Measurements from ENCODE around the gene ZNF468.
"Not testable (repeated sequence)": the region's sequence is repeated elsewhere in the genome, so short reads cannot be mapped to it uniquely, and the experiment has no call there.

The ZNF468 gene

DNA sequence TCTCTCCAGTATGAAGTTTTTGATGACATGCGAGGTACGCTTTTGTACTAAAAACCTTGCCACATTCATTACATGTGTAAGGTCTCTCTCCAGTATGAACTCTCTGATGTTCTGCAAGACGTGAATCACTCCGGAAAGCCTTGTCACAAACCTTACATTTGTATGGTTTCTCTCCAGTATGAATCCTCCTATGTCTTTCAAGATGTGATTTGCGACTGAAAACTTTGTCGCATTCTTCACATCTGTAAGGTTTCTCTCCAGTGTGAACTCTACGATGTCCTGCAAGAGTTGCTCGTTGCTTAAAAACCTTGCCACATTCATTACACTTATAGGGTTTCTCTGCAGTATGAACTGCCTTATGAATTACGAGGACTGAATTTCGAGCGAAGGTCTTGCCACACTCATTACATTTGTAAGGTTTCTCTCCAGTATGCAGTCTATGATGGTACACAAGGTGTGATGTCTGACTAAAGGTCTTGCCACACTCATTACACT is 23.5 kb upstream of the ZNF468 start:
- no peak overlapping the region for H3K9ac ChIP-seq (ENCODE audit: low read length)
- H3K36me3 ChIP-seq (ENCODE audit: insufficient read depth, low read length) = peaks cover 59% of the 10 kb centered on the region
- no peaks in the 10 kb centered on the region for H3K4me1 ChIP-seq (ENCODE audit: insufficient read depth, low read length)
- H3K27ac ChIP-seq (ENCODE audit: low read depth, low read length) = no peak overlapping the region
- no peaks in the 10 kb centered on the region for H3K27me3 ChIP-seq (ENCODE audit: control insufficient read depth in 1 of 2, insufficient read depth in 2 of 2, low read length in 2 of 2)
- no peak overlapping the region for H3K4me3 ChIP-seq (ENCODE audit: low read depth in 1 of 2, low read length in 2 of 2)
- H3K9me3 ChIP-seq (ENCODE audit: low read length) = no peaks in the 10 kb centered on the region

DNA sequence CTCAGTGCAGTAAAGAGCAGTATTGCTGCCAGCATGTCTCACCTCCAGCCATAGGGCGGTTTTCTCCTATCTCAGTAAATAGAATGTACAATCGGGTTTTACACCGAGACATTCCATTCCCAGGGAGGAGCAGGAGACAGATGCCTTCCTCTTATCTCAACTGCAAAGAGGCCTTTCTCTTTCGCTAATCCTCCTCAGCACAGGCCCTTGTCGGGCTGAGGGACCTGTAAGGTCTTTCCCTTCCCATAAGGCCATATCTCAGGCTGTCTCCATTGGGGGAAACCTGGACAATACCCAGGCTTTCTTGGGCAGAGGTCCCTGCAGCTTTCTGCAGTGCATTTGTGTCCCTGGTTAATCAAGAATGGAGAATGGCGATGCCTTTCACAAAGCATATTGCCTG is 15.6 kb upstream of the ZNF468 start:
- H3K27me3 ChIP-seq (ENCODE audit: control insufficient read depth in 1 of 2, insufficient read depth in 2 of 2, low read length in 2 of 2); H3K4me3 ChIP-seq (ENCODE audit: low read depth in 1 of 2, low read length in 2 of 2): not testable (repeated sequence)

DNA sequence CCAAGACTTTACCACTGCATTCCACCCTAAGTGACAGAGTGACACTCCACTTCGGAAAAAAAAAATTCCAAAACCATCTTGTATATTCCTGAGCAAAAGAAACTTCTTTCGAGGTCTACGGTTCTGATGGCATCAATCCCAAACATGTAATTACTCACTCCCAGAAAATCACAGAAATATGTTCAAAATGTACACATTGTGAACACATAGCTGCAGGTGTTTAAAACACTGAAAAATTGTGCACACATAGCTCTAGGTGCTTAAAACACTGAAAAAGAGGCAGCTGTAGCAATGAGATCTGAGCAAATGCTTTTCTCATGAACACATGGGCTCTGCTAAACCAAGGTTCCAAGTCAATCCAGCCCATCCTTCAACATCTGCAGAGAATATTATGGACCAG is 14.0 kb upstream of the ZNF468 start:
- no peak overlapping the region for H3K4me3 ChIP-seq (ENCODE audit: low read depth in 1 of 2, low read length in 2 of 2)
- H3K36me3 ChIP-seq (ENCODE audit: insufficient read depth, low read length) = no peaks in the 10 kb centered on the region
- H3K9me3 ChIP-seq (ENCODE audit: low read length) = no peaks in the 10 kb centered on the region
- no peak overlapping the region for H3K9ac ChIP-seq (ENCODE audit: low read length)
- H3K4me1 ChIP-seq (ENCODE audit: insufficient read depth, low read length) = no peaks in the 10 kb centered on the region
- no peak overlapping the region for H3K27ac ChIP-seq (ENCODE audit: low read depth, low read length)
- H3K27me3 ChIP-seq (ENCODE audit: control insufficient read depth in 1 of 2, insufficient read depth in 2 of 2, low read length in 2 of 2) = no peaks in the 10 kb centered on the region

More for the DNA sequence above, 15.6 kb upstream of the ZNF468 start:
- H3K9me3 ChIP-seq (ENCODE audit: low read length); H3K36me3 ChIP-seq (ENCODE audit: insufficient read depth, low read length); H3K4me1 ChIP-seq (ENCODE audit: insufficient read depth, low read length); H3K9ac ChIP-seq (ENCODE audit: low read length); H3K27ac ChIP-seq (ENCODE audit: low read depth, low read length): not testable (repeated sequence)

DNA sequence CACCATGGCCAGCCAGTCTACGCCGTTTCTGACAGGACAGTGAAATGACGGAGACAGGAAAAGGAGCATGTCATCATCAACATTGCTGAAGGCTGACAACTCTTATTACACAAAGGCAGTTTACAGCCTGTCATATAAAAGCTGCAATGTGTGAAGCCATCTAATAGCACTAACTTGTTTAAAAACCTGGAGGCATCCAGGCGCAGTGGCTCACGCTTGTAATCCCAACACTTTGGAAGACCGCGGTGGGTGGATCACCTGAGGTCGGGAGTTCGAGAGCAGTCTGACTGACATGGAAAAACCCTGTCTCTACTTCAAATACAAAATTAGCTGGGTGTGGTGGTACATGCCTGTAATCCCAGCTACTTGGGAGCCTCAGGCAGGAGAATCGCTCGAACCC is 10.6 kb upstream of the ZNF468 start:
- H3K9me3 ChIP-seq (ENCODE audit: low read length); H3K36me3 ChIP-seq (ENCODE audit: insufficient read depth, low read length); H3K4me1 ChIP-seq (ENCODE audit: insufficient read depth, low read length); H3K4me3 ChIP-seq (ENCODE audit: low read depth in 1 of 2, low read length in 2 of 2); H3K9ac ChIP-seq (ENCODE audit: low read length); H3K27me3 ChIP-seq (ENCODE audit: control insufficient read depth in 1 of 2, insufficient read depth in 2 of 2, low read length in 2 of 2); H3K27ac ChIP-seq (ENCODE audit: low read depth, low read length): not testable (repeated sequence)

DNA sequence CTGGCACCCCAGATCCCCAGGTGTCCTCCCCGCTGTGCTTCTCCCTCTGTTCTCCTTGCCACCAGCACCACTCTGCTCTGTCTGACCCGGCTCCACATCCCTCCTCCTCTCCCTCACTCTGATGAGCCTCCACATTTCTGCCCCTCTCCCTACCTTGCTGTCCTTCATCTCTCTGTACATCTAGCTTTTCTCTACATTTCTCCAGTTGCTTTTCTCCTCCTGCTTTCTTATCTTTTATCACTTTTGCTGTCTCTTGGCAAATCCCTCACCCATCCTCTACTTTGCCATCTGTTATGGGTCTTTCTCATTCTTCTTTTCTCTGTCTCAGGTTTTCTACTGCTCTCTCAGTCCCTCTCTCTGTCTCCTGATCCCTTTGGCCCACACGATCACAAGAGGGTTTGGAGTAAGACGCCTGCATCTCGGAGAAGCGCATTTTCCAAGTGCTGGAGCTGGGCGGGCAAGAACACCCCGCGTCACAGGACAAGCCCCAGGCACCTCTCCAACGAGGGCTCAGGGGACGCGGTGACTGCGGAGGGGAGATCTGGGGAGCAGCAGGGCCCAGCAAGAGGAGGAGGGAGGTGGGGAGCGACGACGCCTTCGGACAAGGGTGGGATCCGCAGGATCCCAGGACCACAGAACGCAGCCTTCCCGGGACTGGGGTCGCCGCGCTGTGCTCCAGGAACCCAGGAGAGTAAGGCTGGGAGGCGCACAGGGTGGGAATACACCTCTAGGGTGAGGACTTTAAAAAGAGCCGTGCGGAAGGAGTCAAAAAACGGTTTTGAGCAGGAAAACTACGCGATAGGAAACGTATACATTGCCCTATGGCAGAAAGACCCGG is 660 bp downstream of the ZNF468 start:
- not testable (repeated sequence) for H3K27me3 ChIP-seq (ENCODE audit: control insufficient read depth in 1 of 2, insufficient read depth in 2 of 2, low read length in 2 of 2); H3K9me3 ChIP-seq (ENCODE audit: low read length); H3K9ac ChIP-seq (ENCODE audit: low read length); H3K4me1 ChIP-seq (ENCODE audit: insufficient read depth, low read length); H3K36me3 ChIP-seq (ENCODE audit: insufficient read depth, low read length)
- Histone ChIP-seq H3K27ac (ENCODE audit: low read depth, low read length) (peak overlapping the region; percentile 58), H3K4me3 (ENCODE audit: low read depth in 1 of 2, low read length in 2 of 2) (peak overlapping the region; percentile 68 to 83)

DNA sequence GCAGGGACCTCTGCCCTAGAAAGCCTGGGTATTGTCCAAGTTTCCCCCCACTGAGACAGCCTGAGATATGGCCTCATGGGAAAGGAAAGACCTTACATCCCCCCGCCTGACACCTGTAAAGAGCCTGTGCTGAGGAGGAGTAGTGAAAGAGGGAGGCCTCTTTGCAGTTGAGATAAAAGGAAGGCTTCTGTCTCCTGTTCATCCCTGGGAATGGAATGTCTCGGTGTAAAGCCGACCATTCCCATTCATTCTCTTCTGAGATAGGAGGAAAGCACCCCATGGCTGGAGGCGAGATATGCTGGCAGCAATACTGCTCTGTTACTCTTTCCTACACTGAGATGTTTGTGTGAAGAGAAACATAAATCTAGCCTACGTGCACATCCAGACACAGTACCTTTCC is 10.1 kb downstream of the ZNF468 start:
- not testable (repeated sequence) for H3K9me3 ChIP-seq (ENCODE audit: low read length); H3K9ac ChIP-seq (ENCODE audit: low read length); H3K27ac ChIP-seq (ENCODE audit: low read depth, low read length); H3K4me1 ChIP-seq (ENCODE audit: insufficient read depth, low read length); H3K4me3 ChIP-seq (ENCODE audit: low read depth in 1 of 2, low read length in 2 of 2); H3K27me3 ChIP-seq (ENCODE audit: control insufficient read depth in 1 of 2, insufficient read depth in 2 of 2, low read length in 2 of 2)
- peaks cover 64% of the 10 kb centered on the region for H3K36me3 ChIP-seq (ENCODE audit: insufficient read depth, low read length)

DNA sequence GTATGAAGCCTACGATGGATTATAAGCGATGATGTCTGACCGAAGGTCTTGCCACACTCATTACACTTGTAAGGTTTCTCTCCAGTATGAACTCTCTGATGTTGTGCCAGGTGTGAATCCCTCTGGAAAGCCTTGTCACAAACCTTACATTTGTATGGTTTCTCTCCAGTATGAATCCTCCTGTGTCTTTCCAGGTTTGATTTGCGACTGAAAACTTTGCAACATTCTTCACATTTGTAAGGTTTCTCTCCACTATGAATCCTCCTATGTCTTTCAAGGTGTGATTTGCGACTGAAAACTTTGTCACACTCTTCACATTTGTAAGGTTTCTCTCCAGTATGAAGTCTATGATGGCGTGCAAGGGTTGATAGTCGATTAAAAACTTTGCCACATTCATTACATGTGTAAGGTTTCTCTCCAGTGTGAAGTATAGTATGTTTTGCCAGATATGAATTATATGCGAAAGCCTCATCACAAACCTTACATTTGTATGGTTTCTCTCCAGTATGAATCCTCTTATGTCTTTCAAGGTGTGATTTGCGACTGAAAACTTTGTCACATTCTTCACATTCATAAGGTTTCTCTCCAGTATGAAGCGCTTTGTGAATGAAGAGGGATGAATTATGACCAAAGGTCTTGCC is 16.5 kb downstream of the ZNF468 start:
- not testable (repeated sequence) for H3K27me3 ChIP-seq (ENCODE audit: control insufficient read depth in 1 of 2, insufficient read depth in 2 of 2, low read length in 2 of 2); H3K4me3 ChIP-seq (ENCODE audit: low read depth in 1 of 2, low read length in 2 of 2); H3K4me1 ChIP-seq (ENCODE audit: insufficient read depth, low read length); H3K27ac ChIP-seq (ENCODE audit: low read depth, low read length); H3K9ac ChIP-seq (ENCODE audit: low read length)
- H3K9me3 ChIP-seq (ENCODE audit: low read length) = peaks cover 21% of the 10 kb centered on the region
- peaks cover 57% of the 10 kb centered on the region for H3K36me3 ChIP-seq (ENCODE audit: insufficient read depth, low read length)

DNA sequence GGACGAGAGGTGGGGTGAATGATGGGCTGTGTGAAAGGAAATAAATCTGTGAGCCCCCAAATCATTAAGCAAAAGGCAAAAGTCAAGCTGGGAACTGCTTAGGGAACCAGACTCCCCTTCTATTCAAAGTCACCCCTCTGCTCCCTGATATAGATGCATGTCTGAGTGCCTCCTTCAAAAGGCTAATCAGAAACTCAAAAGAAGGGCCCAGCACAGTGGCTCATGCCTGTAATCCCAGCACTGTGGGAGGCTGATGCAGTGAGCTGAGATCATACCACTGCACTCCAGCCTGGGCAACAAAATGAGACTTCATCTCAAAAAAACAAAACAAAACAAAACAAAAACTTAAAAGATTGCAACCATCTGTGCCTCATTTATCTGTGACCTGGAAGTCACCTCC is 23.1 kb downstream of the ZNF468 start:
- H3K9ac ChIP-seq (ENCODE audit: low read length); H3K27ac ChIP-seq (ENCODE audit: low read depth, low read length); H3K36me3 ChIP-seq (ENCODE audit: insufficient read depth, low read length); H3K4me1 ChIP-seq (ENCODE audit: insufficient read depth, low read length); H3K4me3 ChIP-seq (ENCODE audit: low read depth in 1 of 2, low read length in 2 of 2); H3K27me3 ChIP-seq (ENCODE audit: control insufficient read depth in 1 of 2, insufficient read depth in 2 of 2, low read length in 2 of 2); H3K9me3 ChIP-seq (ENCODE audit: low read length): not testable (repeated sequence)

DNA sequence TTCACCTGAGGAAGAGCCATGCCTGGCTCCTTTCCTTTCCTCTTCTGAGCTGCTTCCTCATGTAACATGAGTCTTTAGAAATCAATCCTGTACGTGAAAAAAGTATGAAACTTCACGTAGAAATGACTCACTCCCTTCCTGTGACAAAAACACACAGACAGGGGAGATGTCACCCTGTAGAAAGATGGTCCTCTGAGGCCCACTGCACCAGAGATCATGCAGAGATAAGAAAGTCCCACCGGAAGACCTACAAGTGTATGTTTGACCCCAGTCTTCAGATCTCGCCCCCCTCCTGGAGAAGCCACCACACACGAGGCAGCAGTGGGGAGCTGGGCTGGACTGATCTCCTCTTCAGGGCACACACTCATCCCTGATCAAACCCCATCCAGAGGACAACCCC is 23.9 kb downstream of the ZNF468 start:
- not testable (repeated sequence) for H3K9ac ChIP-seq (ENCODE audit: low read length); H3K27ac ChIP-seq (ENCODE audit: low read depth, low read length); H3K9me3 ChIP-seq (ENCODE audit: low read length); H3K36me3 ChIP-seq (ENCODE audit: insufficient read depth, low read length); H3K27me3 ChIP-seq (ENCODE audit: control insufficient read depth in 1 of 2, insufficient read depth in 2 of 2, low read length in 2 of 2); H3K4me1 ChIP-seq (ENCODE audit: insufficient read depth, low read length); H3K4me3 ChIP-seq (ENCODE audit: low read depth in 1 of 2, low read length in 2 of 2)

DNA sequence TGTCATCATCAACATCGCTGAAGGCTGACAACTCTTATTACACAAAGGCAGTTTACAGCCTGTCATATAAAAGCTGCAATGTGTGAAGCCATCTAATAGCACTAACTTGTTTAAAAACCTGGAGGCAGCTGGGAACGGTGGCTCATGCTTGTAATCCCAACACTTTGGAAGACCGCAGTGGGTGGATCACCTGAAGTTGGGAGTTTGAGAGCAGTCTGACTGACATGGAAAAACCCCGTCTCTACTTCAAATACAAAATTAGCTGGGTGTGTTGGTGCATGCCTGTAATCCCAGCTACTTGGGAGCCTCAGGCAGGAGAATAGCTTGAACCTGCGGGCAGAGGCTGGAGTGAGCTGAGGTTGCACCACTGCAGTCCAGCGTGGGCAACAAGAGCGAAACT is 27.6 kb downstream of the ZNF468 start:
- not testable (repeated sequence) for H3K4me3 ChIP-seq (ENCODE audit: low read depth in 1 of 2, low read length in 2 of 2); H3K9ac ChIP-seq (ENCODE audit: low read length); H3K9me3 ChIP-seq (ENCODE audit: low read length); H3K4me1 ChIP-seq (ENCODE audit: insufficient read depth, low read length); H3K36me3 ChIP-seq (ENCODE audit: insufficient read depth, low read length); H3K27me3 ChIP-seq (ENCODE audit: control insufficient read depth in 1 of 2, insufficient read depth in 2 of 2, low read length in 2 of 2); H3K27ac ChIP-seq (ENCODE audit: low read depth, low read length)

DNA sequence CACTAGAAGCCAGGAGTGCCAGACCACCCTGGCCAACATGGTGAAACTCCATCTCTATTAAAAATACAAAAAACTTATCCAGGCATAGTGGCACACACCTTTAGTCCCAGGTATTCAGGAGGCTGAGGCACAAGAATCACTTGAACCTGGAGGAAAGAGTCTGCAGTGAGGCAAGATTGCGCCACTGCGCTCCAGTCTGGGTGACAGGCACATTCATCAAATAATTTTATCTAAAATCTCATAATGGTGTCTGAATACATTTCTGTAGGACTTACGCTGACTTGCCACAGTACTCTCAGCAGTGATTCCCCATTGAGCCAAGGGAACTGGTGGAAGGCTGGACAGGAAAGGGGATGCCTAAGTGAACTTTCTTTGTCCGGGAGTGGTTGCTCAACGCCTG is 31.7 kb downstream of the ZNF468 start:
- no peak overlapping the region for H3K9ac ChIP-seq (ENCODE audit: low read length)
- no peaks in the 10 kb centered on the region for H3K9me3 ChIP-seq (ENCODE audit: low read length)
- no peaks in the 10 kb centered on the region for H3K27me3 ChIP-seq (ENCODE audit: control insufficient read depth in 1 of 2, insufficient read depth in 2 of 2, low read length in 2 of 2)
- no peaks in the 10 kb centered on the region for H3K4me1 ChIP-seq (ENCODE audit: insufficient read depth, low read length)
- H3K4me3 ChIP-seq (ENCODE audit: low read depth in 1 of 2, low read length in 2 of 2) = no peak overlapping the region
- H3K36me3 ChIP-seq (ENCODE audit: insufficient read depth, low read length) = no peaks in the 10 kb centered on the region
- no peak overlapping the region for H3K27ac ChIP-seq (ENCODE audit: low read depth, low read length)

DNA sequence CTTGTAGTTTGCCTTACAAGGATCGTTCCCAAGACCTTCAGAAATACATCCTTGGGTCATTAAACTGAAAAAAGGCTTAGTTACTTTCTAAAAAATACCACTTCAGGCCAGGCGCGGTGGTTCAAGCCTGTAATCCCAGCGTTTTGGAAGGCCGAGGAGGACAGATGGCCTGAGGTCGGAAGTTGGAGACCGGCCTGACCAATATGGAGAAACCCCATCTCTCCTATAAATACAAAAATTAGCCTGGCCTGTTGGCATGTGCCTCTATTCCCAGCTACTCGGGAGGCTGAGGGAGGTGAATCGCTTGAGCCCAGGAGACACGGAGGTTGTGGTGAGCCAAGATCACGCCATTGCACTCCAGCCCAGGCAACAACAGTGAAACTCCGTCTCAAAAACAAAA is 33.7 kb downstream of the ZNF468 start:
- Histone ChIP-seq H3K36me3 (ENCODE audit: insufficient read depth, low read length) (no peaks in the 10 kb centered on the region), H3K27me3 (ENCODE audit: control insufficient read depth in 1 of 2, insufficient read depth in 2 of 2, low read length in 2 of 2) (no peaks in the 10 kb centered on the region), H3K9ac (ENCODE audit: low read length) (no peak overlapping the region), H3K4me1 (ENCODE audit: insufficient read depth, low read length) (no peaks in the 10 kb centered on the region), H3K27ac (ENCODE audit: low read depth, low read length) (no peak overlapping the region), H3K9me3 (ENCODE audit: low read length) (no peaks in the 10 kb centered on the region), H3K4me3 (ENCODE audit: low read depth in 1 of 2, low read length in 2 of 2) (no peak overlapping the region)
